CD4-positive, alpha-beta T cell treated with Interleukin-10 for 1 hour (primary cell): Measurements from ENCODE around the gene CMTR2.
"Not testable (repeated sequence)": the region's sequence is repeated elsewhere in the genome, so short reads cannot be mapped to it uniquely, and the experiment has no call there.

Experiments
- DNase-seq: peaks from one replicate; pipeline ENCODE4 v3.0.0-alpha.2; 2020

The CMTR2 gene

GRCh38 chr16:71288890-71289731 lies at the start of gene CMTR2:
CMTR2 (minus strand) TSS chr16:71289402; CDS start chr16:71285920, 3,482 bp downstream.
- DNase-seq: peak; percentile 90

GRCh38 chr16:71338632-71339031 lies 49.4 kb upstream of the CMTR2 start:
- DNase-seq: no peak

- DNase-seq: no peak
These were observed 49.0 kb upstream of the CMTR2 start for GRCh38 chr16:71338193-71338592.

GRCh38 chr16:71337631-71338030 lies 48.4 kb upstream of the CMTR2 start:
- no peak for DNase-seq

- no peak for DNase-seq
These were observed 38.9 kb upstream of the CMTR2 start for GRCh38 chr16:71328151-71328550.

GRCh38 chr16:71327720-71328119 lies 38.5 kb upstream of the CMTR2 start:
- DNase-seq: no peak

- no peak for DNase-seq
These were observed 30.8 kb upstream of the CMTR2 start for GRCh38 chr16:71319999-71320398.

- DNase-seq: no peak
These were observed 26.1 kb upstream of the CMTR2 start for GRCh38 chr16:71315269-71315668.

- not testable (repeated sequence) for DNase-seq
These were observed 24.4 kb upstream of the CMTR2 start for GRCh38 chr16:71313591-71313990.

- DNase-seq: peak; percentile 33
These were observed 22.5 kb upstream of the CMTR2 start for GRCh38 chr16:71311553-71312158.

- DNase-seq: no peak
These were observed 14.7 kb upstream of the CMTR2 start for GRCh38 chr16:71303938-71304337.

GRCh38 chr16:71297341-71297634 lies 8.1 kb upstream of the CMTR2 start:
- DNase-seq: no peak

GRCh38 chr16:71296584-71297340 lies 7.6 kb upstream of the CMTR2 start:
- DNase-seq: no peak

GRCh38 chr16:71295950-71296349 lies 6.7 kb upstream of the CMTR2 start:
- no peak for DNase-seq

GRCh38 chr16:71293919-71294318 lies 4.7 kb upstream of the CMTR2 start:
- DNase-seq: no peak

GRCh38 chr16:71292095-71292494 lies 2.9 kb upstream of the CMTR2 start:
- DNase-seq: not testable (repeated sequence)

- DNase-seq: no peak
These were observed 495 bp upstream of the CMTR2 start for GRCh38 chr16:71289732-71290062.

GRCh38 chr16:71288570-71288889 lies 672 bp downstream of the CMTR2 start:
- DNase-seq: peak; percentile 1

- DNase-seq: no peak
These were observed 1.3 kb downstream of the CMTR2 start for GRCh38 chr16:71287911-71288310.

- DNase-seq: no peak
These were observed 1.7 kb downstream of the CMTR2 start for GRCh38 chr16:71287454-71287853.

- DNase-seq: no peak
These were observed 5.6 kb downstream of the CMTR2 start for GRCh38 chr16:71283612-71284011.

GRCh38 chr16:71282943-71283342 lies 6.3 kb downstream of the CMTR2 start:
- DNase-seq: no peak

- no peak for DNase-seq
These were observed 12.4 kb downstream of the CMTR2 start for GRCh38 chr16:71276589-71277334.

GRCh38 chr16:71273384-71273783 lies 15.8 kb downstream of the CMTR2 start:
- DNase-seq: no peak
